Liver (tissue), 9 donors: ENCODE measurements around the gene FBXO8. TPM values are rescaled to one million over a fixed set of nuclear protein-coding genes. Genes with fewer than 3 reads are reported as not detected.

Experiments
- DNase-seq: peaks from one replicate; pipeline ENCODE4 v3.0.0-alpha.2; 2017; ENCODE audit warnings: low spot score
- H3K27ac ChIP-seq, 2 donors: one replicate each; pipeline ENCODE4 v1.7.0; 2013; ENCODE audit warnings: inconsistent platforms in 2 of 2, low read length in 2 of 2, control low read depth in 1 of 2, low read depth in 1 of 2, mild to moderate bottlenecking in 1 of 2
- H3K27me3 ChIP-seq, 4 donors: one replicate each; pipeline versions ENCODE4 v1.6.1 to v1.7.0; 2013; ENCODE audit warnings: low read length in 3 of 4, inconsistent platforms in 1 of 4, mild to moderate bottlenecking in 1 of 4, moderate library complexity in 1 of 4; ENCODE audit not compliant: control insufficient read depth in 4 of 4, insufficient read depth in 4 of 4
- H3K36me3 ChIP-seq, 4 donors: one replicate each; pipeline versions ENCODE4 v1.6.1 to v1.7.0; 2013; ENCODE audit warnings: low read length in 3 of 4, mild to moderate bottlenecking in 3 of 4, low read depth in 1 of 4, moderate library complexity in 1 of 4; ENCODE audit not compliant: control insufficient read depth in 4 of 4, insufficient read depth in 3 of 4
- H3K4me1 ChIP-seq, 4 donors: one replicate each; pipeline versions ENCODE4 v1.6.1 to v1.7.0; 2013; ENCODE audit warnings: low read length in 3 of 4, mild to moderate bottlenecking in 3 of 4, moderate library complexity in 1 of 4; ENCODE audit not compliant: control insufficient read depth in 4 of 4, insufficient read depth in 4 of 4
- H3K4me3 ChIP-seq, 3 donors: one replicate each; pipeline versions ENCODE4 v1.6.1 to v1.7.0; 2013; ENCODE audit warnings: low read length in 3 of 3, control low read depth in 1 of 3, low read depth in 1 of 3, mild to moderate bottlenecking in 1 of 3
- H3K9ac ChIP-seq, 2 donors: one replicate each; pipeline ENCODE4 v1.7.0; 2013; ENCODE audit warnings: low read length in 2 of 2, mild to moderate bottlenecking in 2 of 2, moderate library complexity in 2 of 2, control low read depth in 1 of 2, low read depth in 1 of 2
- H3K9me3 ChIP-seq, 4 donors: one replicate each; pipeline versions ENCODE4 v1.6.1 to v1.7.0; 2013; ENCODE audit warnings: low read length in 3 of 4; ENCODE audit not compliant: control insufficient read depth in 4 of 4
- ATF3 ChIP-seq: IDR thresholded peaks from 2 replicates; pipeline ENCODE4 v1.6.1; 2016; ENCODE audit warnings: antibody characterized with exemption
- CTCF ChIP-seq: fragments of 150-350 bp; IDR thresholded peaks from 2 replicates; pipeline ENCODE4 v1.5.1; 2017; ENCODE audit warnings: improper control_type of control experiment, low read depth, low read length; ENCODE audit not compliant: missing input control
- EGR1 ChIP-seq, 2 donors: IDR thresholded peaks; 2 replicates each; pipeline ENCODE4 v1.6.1; 2016 to 2018; ENCODE audit warnings: antibody characterized with exemption in 2 of 2, low read depth in 2 of 2
- FOXA1 ChIP-seq: IDR thresholded peaks from 2 replicates; pipeline ENCODE4 v1.6.1; 2016; ENCODE audit warnings: antibody characterized with exemption
- FOXA2 ChIP-seq: IDR thresholded peaks from 2 replicates; pipeline ENCODE4 v1.6.1; 2016; ENCODE audit warnings: antibody characterized with exemption
- GABPA ChIP-seq, 2 donors: IDR thresholded peaks in 1 of 2; conservative IDR thresholded peaks in 1 of 2; 2 replicates each; pipeline ENCODE4 v1.6.1; 2016; ENCODE audit warnings: antibody characterized with exemption in 2 of 2, mild to moderate bottlenecking in 1 of 2, moderate library complexity in 1 of 2
- HNF4A ChIP-seq, 2 donors: conservative IDR thresholded peaks; 2 replicates each; pipeline ENCODE4 v1.6.1; 2016; ENCODE audit warnings: antibody characterized with exemption in 2 of 2, mild to moderate bottlenecking in 2 of 2
- HNF4G ChIP-seq: IDR thresholded peaks from 2 replicates; pipeline ENCODE4 v1.6.1; 2016; ENCODE audit warnings: antibody characterized with exemption
- JUND ChIP-seq, 2 donors: IDR thresholded peaks; 2 replicates each; pipeline ENCODE4 v1.6.1; 2016; ENCODE audit warnings: antibody characterized with exemption in 2 of 2
- MAX ChIP-seq: IDR thresholded peaks from 2 replicates; pipeline ENCODE4 v1.6.1; 2016; ENCODE audit warnings: antibody characterized with exemption
- NR2F2 ChIP-seq: IDR thresholded peaks from 2 replicates; pipeline ENCODE4 v1.6.1; 2016; ENCODE audit warnings: antibody characterized with exemption
- RAD21 ChIP-seq, 2 donors: IDR thresholded peaks; 2 replicates each; pipeline ENCODE4 v1.6.1; 2016; ENCODE audit warnings: antibody characterized with exemption in 2 of 2, mild to moderate bottlenecking in 2 of 2
- REST ChIP-seq: IDR thresholded peaks from 2 replicates; pipeline ENCODE4 v1.6.1; 2016; ENCODE audit warnings: antibody characterized with exemption, mild to moderate bottlenecking
- RXRA ChIP-seq, 2 donors: IDR thresholded peaks; 2 replicates each; pipeline ENCODE4 v1.6.1; 2017 to 2018; ENCODE audit warnings: antibody characterized with exemption in 2 of 2, mild to moderate bottlenecking in 1 of 2
- SP1 ChIP-seq: IDR thresholded peaks from 2 replicates; pipeline ENCODE4 v1.6.1; 2018; ENCODE audit warnings: antibody characterized with exemption, mild to moderate bottlenecking
- ZBTB33 ChIP-seq: IDR thresholded peaks from 2 replicates; pipeline ENCODE4 v1.6.1; 2016; ENCODE audit warnings: antibody characterized with exemption
- WGBS: extraction: QIAGEN DNeasy Blood & Tissue Kit; methylation state at CpG from one replicate; pipeline ENCODE4 v1.1.7; 2013; 5-methylcytosine and 5-hydroxymethylcytosine counted together
- polyA plus RNA-seq, 2 donors: library from polyadenylated mRNA; stranded (reverse) in 1 of 2; unstranded in 1 of 2; fragments of 200-250 nt in 1 of 2; fragments of >200 nt in 1 of 2; fragmentation: Nextera tagmentation in 1 of 2; extraction: Ambion mirVana in 1 of 2; gene quantifications; one replicate each; pipeline versions ENCODE4 v1.2.1 to v1.2.3, GENCODE V29; 2013 to 2015
- total RNA-seq, 2 donors: library from RNA; depleted of rRNA; stranded (reverse); fragments of >200 nt; gene quantifications; one replicate each; pipeline ENCODE4 v1.2.3, GENCODE V29; 2014
- donor health status: healthy.
- donor health status: healthy.
- donor health status: healthy.
- donor health status: healthy.
- donor health status: healthy.

Gene FBXO8
- total and polyA plus RNA-seq, 4 donors, result 15.0 to 56.1 (median 35.1) TPM

GRCh38 chr4:174210354-174210753, 73.1 kb downstream of the FBXO8 start:
- Histone ChIP-seq H3K9me3 (peaks cover 0 to 6% (median 0%) of the 10 kb centered on the region in 4 donors), H3K27me3 (peaks cover 0 to 32% (median 13%) of the 10 kb centered on the region in 4 donors), H3K4me3 (no peak overlapping the region), H3K4me1 (peaks cover 0 to 17% (median 6%) of the 10 kb centered on the region in 4 donors), H3K27ac (no peak overlapping the region), H3K9ac (no peak overlapping the region), H3K36me3 (no peaks in the 10 kb centered on the region)
- WGBS, result 47% methylated on average over 2 of the region's 2 CpGs
- DNase-seq, result no peak
- no peak for TF ChIP-seq ZBTB33
- no peak for TF ChIP-seq JUND (IDR thresholded peaks at IDR 0.05)
- TF ChIP-seq RXRA (IDR thresholded peaks at IDR 0.05), result no peak
- no peak for TF ChIP-seq ATF3
- no peak for TF ChIP-seq GABPA (IDR thresholded peaks at IDR 0.05 in 1 of 2, conservative IDR thresholded peaks at IDR 0.05 in 1 of 2)
- no peak for TF ChIP-seq FOXA1
- TF ChIP-seq NR2F2, result no peak
- no peak for TF ChIP-seq RAD21 (IDR thresholded peaks at IDR 0.05)

GRCh38 chr4:174209341-174209740, 74.1 kb downstream of the FBXO8 start:
- Histone ChIP-seq H3K36me3 (no peaks in the 10 kb centered on the region), H3K4me1 (peaks cover 0 to 10% (median 4%) of the 10 kb centered on the region in 4 donors), H3K27ac (no peak overlapping the region), H3K27me3 (peaks cover 0 to 25% (median 9%) of the 10 kb centered on the region in 4 donors), H3K9ac (no peak overlapping the region), H3K9me3 (peaks cover 0 to 6% (median 0%) of the 10 kb centered on the region in 4 donors), H3K4me3 (no peak overlapping the region)
- TF ChIP-seq CTCF (no peak), GABPA (IDR thresholded peaks at IDR 0.05 in 1 of 2, conservative IDR thresholded peaks at IDR 0.05 in 1 of 2) (no peak), JUND (IDR thresholded peaks at IDR 0.05) (no peak), FOXA1 (no peak)
- WGBS, result 13% methylated on average over 1 of the region's 1 CpG
- DNase-seq, result no peak

- Histone ChIP-seq H3K4me1 (peaks cover 0 to 4% (median 1%) of the 10 kb centered on the region in 4 donors), H3K27ac (no peak overlapping the region), H3K9me3 (no peaks in the 10 kb centered on the region), H3K9ac (no peak overlapping the region), H3K4me3 (no peak overlapping the region), H3K27me3 (peaks cover 0 to 20% (median 3%) of the 10 kb centered on the region in 4 donors), H3K36me3 (no peaks in the 10 kb centered on the region)
- WGBS, result 54% methylated on average over 3 of the region's 3 CpGs
- DNase-seq, result no peak
- no peak for TF ChIP-seq FOXA1
- no peak for TF ChIP-seq SP1
- no peak for TF ChIP-seq RXRA (IDR thresholded peaks at IDR 0.05)
- no peak for TF ChIP-seq REST
- no peak for TF ChIP-seq EGR1 (IDR thresholded peaks at IDR 0.05; ENCODE audit: low read depth in 2 of 2)
- TF ChIP-seq NR2F2, result no peak
- no peak for TF ChIP-seq HNF4A (conservative IDR thresholded peaks at IDR 0.05)
- TF ChIP-seq CTCF, result no peak
- no peak for TF ChIP-seq MAX
- no peak for TF ChIP-seq GABPA (IDR thresholded peaks at IDR 0.05 in 1 of 2, conservative IDR thresholded peaks at IDR 0.05 in 1 of 2)
- no peak for TF ChIP-seq RAD21 (IDR thresholded peaks at IDR 0.05)
- no peak for TF ChIP-seq FOXA2
- no peak for TF ChIP-seq HNF4G
Observed at GRCh38 chr4:174207367-174207766, 76.1 kb downstream of the FBXO8 start.
